ENCODE measurements around the gene TLCD3B.

GRCh38 chr16:30053376-30054015 lies 22.4 kb upstream of the TLCD3B start:
- TF ChIP-seq POLR2AphosphoS5 (IDR thresholded peaks at IDR 0.05; ENCODE audit: low read depth, low read length) (no peak), CTCF (IDR thresholded peaks at IDR 0.05) (no peak), EZH2phosphoT487 (IDR thresholded peaks at IDR 0.05; ENCODE audit: borderline replicate concordance, low read depth) (no peak), SMC3 (IDR thresholded peaks at IDR 0.05; ENCODE audit: low read depth, low read length) (no peak), GATA2 (CRISPR knock-in tag; IDR thresholded peaks at IDR 0.05) (no peak), EP300 (IDR thresholded peaks at IDR 0.05; ENCODE audit: borderline replicate concordance in 1 of 2, low read depth in 1 of 2, low read length in 1 of 2) (no peak), ELF1 (IDR thresholded peaks at IDR 0.05) (no peak), CHD2 (IDR thresholded peaks at IDR 0.05; ENCODE audit: low read length, partially characterized antibody) (no peak)
